Measurements from ENCODE around the gene HS3ST3A1. TPM values are rescaled to one million over a fixed set of nuclear protein-coding genes. Genes with fewer than 3 reads are reported as not detected.

The HS3ST3A1 gene
- total RNA-seq, 4 donors from 2014 or later = 1.5 to 20.6 TPM; not detected in 2

DNA sequence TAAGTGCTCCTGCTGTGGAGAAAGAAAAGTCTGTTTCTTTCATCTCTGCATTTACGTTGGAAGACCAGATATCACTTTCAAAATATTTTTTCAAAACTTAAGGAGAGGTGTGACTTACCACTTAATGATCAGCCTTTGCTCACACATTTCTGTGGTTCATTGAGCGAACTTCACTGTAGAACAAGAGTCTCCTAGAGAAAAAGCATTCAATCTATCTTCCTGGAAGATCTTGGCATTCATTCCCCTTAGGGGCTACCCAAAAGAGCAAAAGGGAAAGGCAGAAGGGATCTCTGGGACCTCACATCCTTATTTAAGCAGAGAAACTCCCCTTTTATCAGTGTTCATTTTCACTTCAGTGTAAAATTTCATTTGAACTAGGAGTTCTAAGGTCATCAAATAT lies 61.2 kb downstream of the HS3ST3A1 start:
- TF ChIP-seq, protein P1, sequence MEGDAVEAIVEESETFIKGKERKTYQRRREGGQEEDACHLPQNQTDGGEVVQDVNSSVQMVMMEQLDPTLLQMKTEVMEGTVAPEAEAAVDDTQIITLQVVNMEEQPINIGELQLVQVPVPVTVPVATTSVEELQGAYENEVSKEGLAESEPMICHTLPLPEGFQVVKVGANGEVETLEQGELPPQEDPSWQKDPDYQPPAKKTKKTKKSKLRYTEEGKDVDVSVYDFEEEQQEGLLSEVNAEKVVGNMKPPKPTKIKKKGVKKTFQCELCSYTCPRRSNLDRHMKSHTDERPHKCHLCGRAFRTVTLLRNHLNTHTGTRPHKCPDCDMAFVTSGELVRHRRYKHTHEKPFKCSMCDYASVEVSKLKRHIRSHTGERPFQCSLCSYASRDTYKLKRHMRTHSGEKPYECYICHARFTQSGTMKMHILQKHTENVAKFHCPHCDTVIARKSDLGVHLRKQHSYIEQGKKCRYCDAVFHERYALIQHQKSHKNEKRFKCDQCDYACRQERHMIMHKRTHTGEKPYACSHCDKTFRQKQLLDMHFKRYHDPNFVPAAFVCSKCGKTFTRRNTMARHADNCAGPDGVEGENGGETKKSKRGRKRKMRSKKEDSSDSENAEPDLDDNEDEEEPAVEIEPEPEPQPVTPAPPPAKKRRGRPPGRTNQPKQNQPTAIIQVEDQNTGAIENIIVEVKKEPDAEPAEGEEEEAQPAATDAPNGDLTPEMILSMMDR (IDR thresholded peaks at IDR 0.05) = no peak
- TF ChIP-seq POLR2A (IDR thresholded peaks at IDR 0.05) = no peak
- Histone ChIP-seq H3K27me3 (no peaks in the 10 kb centered on the region), H3K4me3 (no peak overlapping the region), H3K4me1 (no peaks in the 10 kb centered on the region), H3K27ac (no peak overlapping the region), H3K9me3 (no peaks in the 10 kb centered on the region), H3K36me3 (no peaks in the 10 kb centered on the region)
- no peak for DNase-seq

DNA sequence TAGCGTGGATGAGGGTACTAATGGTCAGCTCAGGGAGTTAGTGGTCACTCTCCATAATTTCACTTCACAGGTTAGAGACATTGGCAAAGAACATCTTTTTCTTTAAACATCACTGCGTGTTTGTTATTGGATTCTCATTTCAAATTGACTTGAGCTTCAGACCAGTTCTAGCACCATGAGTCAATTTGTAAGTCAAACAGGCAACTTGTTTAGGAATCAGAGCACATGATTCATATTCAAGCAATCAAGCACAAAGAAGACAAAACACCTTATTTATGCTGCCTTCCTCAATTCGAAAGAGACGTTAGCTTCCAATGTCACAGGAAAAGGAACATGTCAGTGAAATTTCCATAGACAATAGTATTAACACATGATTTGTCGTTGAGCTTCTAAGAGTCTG lies 62.3 kb downstream of the HS3ST3A1 start:
- Histone ChIP-seq H3K9me3 (no peaks in the 10 kb centered on the region), H3K4me3 (no peak overlapping the region), H3K36me3 (no peaks in the 10 kb centered on the region), H3K4me1 (no peaks in the 10 kb centered on the region), H3K27ac (no peak overlapping the region), H3K27me3 (no peaks in the 10 kb centered on the region)
- DNase-seq = no peak
- TF ChIP-seq, protein P1 (IDR thresholded peaks at IDR 0.05) = no peak
- TF ChIP-seq POLR2A (IDR thresholded peaks at IDR 0.05) = no peak

DNA sequence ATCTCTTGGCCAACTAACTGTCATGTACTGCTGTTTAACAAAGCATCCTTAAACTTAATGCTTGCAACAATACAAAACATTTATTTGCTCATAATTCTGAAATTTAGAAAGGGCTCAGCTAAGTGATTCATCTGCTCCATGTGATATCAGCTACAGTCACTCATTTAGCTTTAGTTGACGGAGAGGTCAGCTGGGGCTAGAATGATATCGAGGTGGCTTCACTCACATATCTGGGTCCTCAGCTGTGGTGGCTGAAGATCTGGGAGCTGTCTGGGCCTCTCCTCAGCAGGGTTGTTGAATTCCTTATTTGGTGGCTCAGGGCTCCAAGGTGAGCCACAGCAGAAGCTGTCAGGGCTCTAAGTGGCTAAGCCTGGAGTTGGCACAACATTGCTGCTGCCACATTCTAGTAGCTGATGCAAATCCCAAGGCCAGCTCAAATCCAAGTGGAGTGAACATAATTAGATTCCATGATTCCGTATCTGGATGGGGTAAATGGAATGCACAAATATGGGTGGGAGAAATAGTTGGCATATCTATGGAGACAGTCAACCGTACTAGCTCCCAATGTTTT lies 62.8 kb downstream of the HS3ST3A1 start:
- Histone ChIP-seq H3K27me3 (no peaks in the 10 kb centered on the region), H3K9me3 (no peaks in the 10 kb centered on the region), H3K4me3 (no peak overlapping the region), H3K4me1 (no peaks in the 10 kb centered on the region), H3K36me3 (no peaks in the 10 kb centered on the region), H3K27ac (no peak overlapping the region)
- DNase-seq = no peak
- no peak for TF ChIP-seq POLR2A (IDR thresholded peaks at IDR 0.05)
- TF ChIP-seq, protein P1 (IDR thresholded peaks at IDR 0.05) = no peak

DNA sequence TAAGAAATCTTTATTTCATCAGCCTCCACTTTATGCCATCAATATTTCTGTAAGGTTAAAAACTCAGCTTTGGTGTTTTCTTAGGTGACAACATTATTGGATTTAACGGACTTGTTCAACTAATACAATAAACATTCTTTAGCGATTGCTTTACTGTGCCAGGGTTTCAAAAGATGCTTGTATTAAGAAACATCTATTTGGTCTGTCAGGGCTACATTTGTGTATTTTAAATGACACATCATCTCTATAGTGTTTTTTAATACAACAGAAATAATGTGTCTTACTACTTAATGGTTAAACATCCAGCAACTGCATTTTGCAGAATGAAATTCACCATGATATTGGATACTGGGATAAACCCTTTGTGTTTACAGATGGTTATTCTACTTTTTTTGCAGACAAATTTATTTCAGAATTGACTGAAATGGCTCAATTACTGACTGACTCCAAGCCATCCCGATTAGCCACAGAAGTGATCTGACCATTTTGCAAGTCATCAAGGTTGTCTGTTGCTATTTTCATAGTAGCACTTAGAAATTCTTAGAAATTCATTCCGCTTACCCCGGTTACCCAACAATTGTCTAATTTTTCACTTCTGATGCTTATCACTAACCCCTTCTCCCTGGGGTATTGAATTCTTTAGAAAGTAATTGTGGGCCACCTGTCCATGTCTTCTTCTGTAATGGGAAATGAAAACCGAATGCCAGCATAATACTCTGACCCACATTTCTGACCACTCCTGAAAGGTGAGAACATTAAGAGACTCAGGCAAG lies 63.7 kb downstream of the HS3ST3A1 start:
- H3K36me3 ChIP-seq = no peaks in the 10 kb centered on the region
- H3K27ac ChIP-seq = no peak overlapping the region
- no peak overlapping the region for H3K4me3 ChIP-seq
- H3K27me3 ChIP-seq = no peaks in the 10 kb centered on the region
- no peaks in the 10 kb centered on the region for H3K9me3 ChIP-seq
- DNase-seq = no peak
- H3K4me1 ChIP-seq = no peaks in the 10 kb centered on the region
- TF ChIP-seq, protein P1 (IDR thresholded peaks at IDR 0.05) = no peak
- no peak for TF ChIP-seq POLR2A (IDR thresholded peaks at IDR 0.05)

DNA sequence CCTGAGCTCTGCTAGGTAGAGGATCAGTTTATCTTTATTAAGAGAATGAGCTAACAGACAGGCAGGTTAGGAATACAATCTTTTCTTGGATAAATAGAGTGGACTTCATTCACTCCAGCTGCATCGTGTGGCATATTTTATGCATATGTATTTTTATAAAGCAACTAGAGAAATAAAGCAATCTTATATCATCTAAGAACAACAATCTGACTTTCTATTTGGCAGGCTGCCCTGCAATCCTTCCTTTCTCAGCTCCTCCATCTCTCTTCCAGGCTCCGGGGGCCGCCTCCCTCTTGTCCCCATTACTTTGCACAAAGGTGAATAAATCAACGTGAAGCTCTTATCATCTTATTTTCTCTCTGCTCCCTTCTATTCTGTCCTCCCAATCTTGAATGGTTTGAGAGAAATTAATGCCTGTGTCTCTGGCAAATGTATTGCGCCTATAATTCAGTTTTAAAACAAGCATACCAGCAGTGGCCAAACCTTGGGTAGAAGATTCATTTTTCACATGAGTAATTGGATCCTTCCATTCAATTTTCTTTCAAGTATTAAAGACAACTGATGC lies 64.5 kb downstream of the HS3ST3A1 start:
- H3K27ac ChIP-seq = no peak overlapping the region
- no peak for DNase-seq
- no peaks in the 10 kb centered on the region for H3K27me3 ChIP-seq
- TF ChIP-seq POLR2A (IDR thresholded peaks at IDR 0.05) = no peak
- TF ChIP-seq, protein P1 (IDR thresholded peaks at IDR 0.05) = no peak
- no peaks in the 10 kb centered on the region for H3K4me1 ChIP-seq
- H3K4me3 ChIP-seq = no peak overlapping the region
- no peaks in the 10 kb centered on the region for H3K36me3 ChIP-seq
- H3K9me3 ChIP-seq = no peaks in the 10 kb centered on the region
